ENCODE data around the gene TMEFF2.

GRCh38 chr2:192183296-192183695 lies 11.4 kb downstream of the TMEFF2 start:
- TF ChIP-seq TAF1 (IDR thresholded peaks at IDR 0.05; ENCODE audit: low read depth, low read length) (no peak), POLR2A (IDR thresholded peaks at IDR 0.05; ENCODE audit: low read depth, low read length) (no peak), POLR2AphosphoS5 (IDR thresholded peaks at IDR 0.05; ENCODE audit: low read depth, low read length) (no peak), PAX5 (IDR thresholded peaks at IDR 0.05; ENCODE audit: insufficient read depth, low read length, severe bottlenecking) (no peak), SPI1 (IDR thresholded peaks at IDR 0.05; ENCODE audit: low read depth, low read length) (no peak)

Measured in GM12891 (cell line).